Amniotic epithelial cell (primary cell): ENCODE data around the gene LRRC40.
"Not testable (repeated sequence)": the region's sequence is repeated elsewhere in the genome, so short reads cannot be mapped to it uniquely, and the experiment has no call there.

Experiments
- DNase-seq: peaks from one replicate; pipeline ENCODE4 v3.0.0-alpha.2; 2010; ENCODE audit warnings: low read depth

LRRC40 gene

DNA sequence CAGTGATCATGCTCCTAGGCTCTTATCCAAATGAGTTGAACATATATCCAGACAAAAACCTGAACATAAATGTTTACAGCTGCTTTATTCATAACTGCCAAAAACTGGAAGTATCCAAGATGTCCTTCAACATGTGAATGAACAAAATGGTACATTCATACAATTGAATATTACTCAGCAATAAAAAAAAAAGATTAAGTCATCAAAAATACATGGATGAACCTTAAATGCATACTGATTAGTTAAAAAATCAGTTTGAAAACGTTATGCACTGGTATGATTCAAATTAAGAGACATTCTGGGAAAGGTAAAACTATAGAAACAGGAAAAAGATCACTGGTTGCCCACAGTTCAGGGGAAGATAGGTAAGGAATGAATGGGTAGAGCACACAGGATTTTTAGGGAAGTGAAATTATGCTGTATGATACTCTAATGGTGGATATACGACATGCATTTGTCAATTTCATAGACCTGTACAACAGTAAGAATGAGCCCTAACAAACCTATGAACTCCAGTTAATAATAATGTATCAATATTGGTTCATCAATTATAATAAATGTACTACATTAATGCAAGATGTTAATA, 3.1 kb downstream of the LRRC40 start:
- no peak for DNase-seq

DNA sequence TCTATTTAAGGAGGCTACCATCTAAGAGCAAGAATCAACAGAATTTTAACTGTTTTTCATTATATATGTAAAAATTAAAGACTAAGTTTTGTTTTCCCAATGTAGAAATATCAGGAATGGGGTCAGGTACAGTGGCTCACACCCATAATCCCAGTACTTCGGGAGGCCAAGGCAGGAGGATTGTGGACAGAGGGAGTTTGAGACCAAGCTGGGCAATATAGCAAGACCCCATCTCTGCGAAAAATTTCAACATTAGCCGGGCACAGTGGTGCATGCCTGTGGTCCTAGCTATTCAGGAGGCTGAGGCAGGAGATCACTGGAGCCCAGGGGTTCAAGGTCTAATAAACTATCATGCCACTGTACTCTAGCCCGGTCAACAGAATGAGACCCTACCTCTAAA, 5.3 kb downstream of the LRRC40 start:
- DNase-seq: no peak

DNA sequence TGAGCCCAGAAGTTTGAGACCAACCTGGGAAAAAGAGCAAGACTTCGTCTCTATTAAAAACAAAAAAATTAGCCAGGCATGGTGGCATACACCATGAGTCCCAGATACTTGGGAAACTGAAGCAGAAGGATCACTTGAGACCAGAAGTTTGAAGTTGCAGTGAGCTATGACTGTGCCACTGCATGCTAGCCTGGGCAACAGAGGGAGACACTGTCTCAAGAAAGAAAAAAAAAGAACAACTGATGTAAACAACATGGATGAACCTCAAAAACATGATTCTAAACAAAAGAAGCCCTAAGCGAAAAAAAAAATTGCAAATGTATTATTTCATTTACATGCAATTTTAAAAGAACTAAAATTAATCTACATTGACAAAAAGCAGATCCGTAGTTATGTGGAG, 9.0 kb downstream of the LRRC40 start:
- DNase-seq: no peak

DNA sequence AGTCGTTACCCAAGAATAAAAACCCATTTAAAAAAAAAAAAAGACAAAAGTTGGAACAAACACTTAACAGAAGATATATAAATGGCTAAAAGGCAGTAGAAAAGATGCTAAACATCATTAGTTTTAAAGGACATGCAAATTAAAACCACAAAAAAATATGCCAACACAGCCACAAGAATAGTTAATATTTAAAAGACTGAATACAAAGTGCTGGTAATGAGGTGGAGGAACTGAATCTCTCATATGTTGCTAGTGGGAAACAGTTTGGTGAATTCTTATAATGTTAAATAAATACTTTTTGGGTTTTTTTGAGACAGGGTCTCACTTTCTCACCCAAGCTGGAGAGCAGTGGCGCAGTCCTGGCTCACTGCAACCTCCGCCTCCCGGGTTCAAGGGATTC, 10.0 kb downstream of the LRRC40 start:
- DNase-seq: no peak

DNA sequence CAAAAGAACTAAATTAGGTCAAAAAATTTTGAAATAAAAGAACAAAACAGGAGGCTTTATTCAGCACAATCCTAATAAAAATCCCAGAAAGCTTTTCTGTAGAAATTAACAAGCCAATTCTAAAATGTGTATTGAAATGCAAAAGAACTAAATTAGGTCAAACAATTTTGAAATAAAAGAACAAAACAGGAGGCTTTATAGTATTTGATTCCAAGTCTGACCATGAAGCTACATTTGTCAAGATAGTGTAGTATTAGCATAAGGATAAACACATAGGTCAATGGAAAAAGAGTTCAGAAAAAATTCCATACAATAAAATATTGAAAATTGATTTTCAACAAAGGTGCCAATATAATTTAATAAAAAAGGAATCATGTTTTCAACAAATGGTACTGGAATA, 10.8 kb downstream of the LRRC40 start:
- DNase-seq: no peak

DNA sequence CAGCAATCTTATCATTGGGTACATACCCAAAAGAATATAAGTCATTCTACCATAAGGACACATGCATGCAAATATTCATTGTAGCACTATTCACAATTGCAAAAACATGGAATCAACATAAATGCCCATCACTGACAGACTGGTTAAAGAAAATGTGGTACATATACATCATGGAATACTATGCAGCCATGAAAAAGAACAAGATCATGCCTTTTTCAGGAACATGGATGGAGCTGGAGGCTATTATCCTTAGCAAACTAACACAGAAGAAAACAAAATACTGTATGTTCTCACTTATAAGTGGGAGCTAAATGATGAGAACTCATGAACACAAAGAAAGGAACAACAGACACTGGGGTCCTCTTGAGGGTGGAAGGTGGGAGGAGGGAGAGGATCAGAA, 12.9 kb downstream of the LRRC40 start:
- not testable (repeated sequence) for DNase-seq

DNA sequence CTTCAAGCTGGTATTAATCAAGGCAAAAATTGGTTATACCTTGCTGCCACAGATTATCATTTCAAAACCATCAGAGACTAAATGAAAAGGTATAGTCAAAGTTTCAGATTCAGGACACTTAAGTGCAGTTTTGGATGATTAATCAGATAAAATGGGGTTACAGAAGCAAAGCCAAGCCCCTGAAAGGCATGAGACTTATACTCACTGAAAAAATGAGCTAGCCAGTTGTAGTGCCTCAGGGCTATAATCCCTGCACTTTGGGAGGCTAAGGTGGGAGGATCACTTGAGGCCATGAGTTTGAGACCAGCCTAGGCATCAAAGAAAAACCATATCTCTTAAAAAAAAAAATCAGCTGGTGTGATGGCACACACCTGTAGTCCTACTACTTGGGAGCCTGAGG, 15.2 kb downstream of the LRRC40 start:
- no peak for DNase-seq

DNA sequence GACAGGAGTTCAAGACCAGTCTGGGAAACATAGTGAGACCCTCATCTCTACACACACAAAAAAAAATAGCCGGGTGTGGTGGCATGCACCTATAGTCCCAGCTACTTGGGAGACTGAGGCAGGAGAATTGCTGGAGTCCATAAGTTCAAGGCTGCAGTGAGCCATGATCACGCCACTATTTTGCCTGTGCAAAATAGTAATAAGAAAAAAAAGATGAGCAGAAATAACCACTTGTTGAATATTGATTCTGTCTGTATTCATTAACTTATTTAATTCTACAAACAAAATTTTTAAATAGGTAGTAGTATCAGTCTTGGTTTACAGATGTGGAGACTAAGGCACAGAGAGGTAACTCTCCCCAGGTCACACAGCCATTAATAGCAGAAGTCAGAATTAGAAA, 16.9 kb downstream of the LRRC40 start:
- no peak for DNase-seq

DNA sequence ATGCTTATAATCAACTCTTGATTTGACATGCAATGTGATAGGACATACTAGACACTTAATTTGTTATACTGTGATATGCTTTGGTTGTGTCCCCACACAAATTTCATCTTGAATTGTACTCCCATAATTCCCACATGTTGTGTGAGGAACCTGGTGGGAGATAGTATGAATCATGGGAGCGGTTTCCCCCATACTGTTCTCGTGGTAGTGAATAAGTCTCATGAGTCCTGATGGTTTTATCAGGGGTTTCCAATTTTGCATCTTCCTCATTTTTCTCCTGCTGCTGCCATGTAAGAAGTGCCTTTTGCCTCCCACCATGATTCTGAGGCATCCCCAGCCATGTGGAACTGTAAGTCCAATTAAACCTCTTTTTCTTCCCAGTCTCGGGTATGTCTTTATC, 20.2 kb downstream of the LRRC40 start:
- DNase-seq: not testable (repeated sequence)

DNA sequence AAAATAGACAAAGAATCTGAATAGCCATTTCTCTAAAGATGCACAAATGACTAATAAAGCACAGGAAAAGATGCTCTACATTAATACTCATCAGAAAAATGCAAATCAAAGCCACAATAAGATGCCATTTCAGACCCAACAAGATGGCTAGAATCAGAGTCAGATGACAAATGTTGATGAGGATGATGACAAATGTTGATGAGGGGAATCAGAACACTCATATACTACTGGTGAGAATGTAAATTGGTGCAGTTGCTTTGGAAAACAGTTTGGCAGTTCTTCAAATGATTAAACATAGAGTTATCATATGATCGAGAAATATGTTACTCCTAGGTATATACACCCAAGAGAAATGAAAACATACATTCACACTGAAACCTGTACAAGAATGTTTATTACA, 33.9 kb downstream of the LRRC40 start:
- no peak for DNase-seq

DNA sequence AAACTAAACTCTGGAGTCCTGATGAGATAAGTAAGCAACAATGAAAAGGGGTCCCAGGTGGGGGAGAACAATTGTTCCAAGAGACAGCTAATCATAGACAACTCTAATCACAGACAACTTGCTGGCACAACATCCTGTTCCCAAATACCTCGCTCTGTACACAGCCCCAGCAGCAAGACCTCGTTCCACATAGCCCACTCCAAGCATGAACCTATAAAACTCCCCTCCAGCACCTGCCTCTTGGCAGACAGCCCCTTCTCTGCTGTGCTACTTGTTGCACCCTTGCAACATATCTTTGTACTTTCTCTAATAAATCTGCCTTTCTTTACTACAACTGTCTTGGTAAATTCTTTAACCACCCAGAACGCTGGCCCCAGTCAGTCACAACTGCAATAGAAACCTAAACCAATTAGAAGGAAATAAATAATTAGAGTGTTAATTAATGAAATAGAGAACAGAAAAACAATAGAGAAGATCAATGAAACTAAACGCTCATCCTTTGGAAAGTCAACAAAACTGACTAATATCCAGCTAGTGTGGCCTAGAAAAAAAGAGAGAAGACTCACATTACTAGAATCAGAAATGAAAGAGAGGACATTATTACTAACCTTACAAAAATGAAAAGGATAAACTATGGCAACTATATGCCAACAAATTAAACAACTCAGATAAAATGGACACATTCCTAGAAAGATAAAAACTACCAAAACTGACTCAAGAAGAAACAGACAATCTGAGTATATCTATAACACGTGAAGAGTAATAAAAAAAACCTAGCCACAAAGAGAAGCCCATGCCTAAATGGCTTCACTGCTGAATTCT, 36.1 kb downstream of the LRRC40 start:
- peak; percentile 19 for DNase-seq

DNA sequence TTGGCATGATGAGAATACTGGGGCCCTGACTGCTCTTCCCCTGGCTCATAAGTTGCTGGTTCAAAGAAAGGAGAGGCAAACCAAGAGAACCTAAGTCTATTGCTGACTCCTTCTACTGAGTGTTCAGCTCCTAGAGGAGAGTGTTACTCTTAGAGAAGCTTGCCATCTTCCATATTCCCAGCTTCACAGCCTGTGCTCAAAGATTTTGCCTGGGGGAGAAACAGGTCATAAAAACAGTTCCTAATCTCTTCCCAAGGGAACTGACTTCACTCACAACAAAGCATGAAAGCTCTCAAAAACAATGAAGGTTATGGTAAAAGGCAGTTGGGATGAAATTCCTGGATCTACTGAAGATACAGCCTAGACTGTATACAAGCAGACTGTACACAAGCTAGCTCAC, 37.1 kb downstream of the LRRC40 start:
- DNase-seq: no peak

DNA sequence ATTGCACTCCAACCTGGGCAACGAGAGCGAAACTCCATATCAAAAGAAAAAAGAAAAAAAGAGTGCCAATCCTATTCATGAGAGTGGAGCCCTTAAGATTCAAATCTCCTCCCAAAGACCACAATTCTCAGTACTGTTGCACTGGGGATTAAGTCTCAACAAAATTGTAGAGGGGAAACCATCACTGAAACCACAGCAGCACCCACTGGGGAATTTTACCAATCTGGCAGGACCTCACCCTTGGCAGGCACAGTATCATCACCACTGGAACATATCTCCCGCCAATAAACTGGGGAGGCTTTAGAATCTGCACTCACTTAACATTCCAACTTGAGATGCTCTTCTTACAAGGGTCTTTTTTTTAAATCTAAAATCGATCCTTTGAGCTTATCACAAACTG, 41.0 kb downstream of the LRRC40 start:
- DNase-seq: no peak

DNA sequence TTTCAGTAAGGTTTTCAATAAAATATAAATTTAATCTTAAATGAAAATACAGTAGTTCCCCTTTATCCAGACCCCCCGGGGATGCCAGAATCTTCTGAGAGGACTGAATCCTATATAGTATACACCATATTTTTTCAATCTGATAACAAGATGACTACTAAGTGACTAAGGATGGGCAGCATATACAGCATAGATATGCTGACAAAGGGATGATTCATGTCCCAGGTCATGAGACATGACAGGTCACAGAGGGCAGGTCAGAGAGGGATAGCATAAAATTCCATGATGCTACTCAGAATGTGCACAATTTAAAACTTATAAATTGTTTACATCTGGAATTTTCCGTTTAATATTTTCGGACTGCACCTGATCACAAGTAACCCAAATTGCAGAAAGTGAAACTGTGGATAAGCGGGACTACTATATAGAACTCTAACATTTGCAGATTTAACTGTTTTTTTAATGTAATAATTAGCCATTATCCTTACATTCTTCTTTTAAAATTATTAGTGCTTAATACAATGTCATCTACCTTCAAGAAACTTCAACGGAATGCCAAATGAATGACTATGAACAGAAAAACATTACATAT, 48.8 kb downstream of the LRRC40 start:
- DNase-seq: peak; percentile 34

DNA sequence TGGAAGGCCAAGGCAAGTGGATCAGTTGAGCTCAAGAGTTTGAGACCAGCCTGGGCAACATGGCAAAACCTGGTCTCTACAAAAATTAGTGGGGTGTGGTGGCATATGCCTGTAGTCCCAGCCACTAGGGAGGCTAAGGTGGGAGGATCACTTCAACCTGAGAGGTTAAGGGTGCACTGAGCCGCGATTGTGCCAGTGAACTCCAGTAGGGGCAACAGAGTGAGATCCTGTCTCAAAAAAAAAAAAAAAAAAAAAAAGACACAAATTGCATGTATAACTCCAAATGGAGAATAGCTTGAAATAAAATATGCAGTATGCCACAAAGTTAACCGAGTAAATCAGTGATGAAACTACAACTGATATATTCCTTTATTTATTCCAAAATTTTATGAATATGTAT, 51.6 kb downstream of the LRRC40 start:
- DNase-seq: no peak

DNA sequence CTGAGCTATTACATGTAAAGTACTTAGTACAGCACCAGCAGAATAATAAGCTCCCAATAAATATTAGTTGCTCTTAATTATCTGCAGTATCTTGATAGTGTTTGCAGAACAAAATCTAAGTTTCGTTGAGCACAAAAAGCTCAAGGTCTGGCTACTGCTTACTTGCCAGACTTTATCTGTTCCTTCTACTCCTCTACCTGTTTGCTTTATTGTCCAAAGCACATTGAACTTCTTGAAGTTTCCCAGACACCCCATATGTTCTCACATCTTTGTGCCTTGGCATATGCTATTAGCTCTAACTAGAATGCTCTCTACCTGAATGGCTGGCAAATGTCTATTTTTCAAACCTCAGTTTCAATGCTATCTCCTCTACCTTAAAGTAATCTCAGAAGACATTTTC, 54.9 kb downstream of the LRRC40 start:
- no peak for DNase-seq

DNA sequence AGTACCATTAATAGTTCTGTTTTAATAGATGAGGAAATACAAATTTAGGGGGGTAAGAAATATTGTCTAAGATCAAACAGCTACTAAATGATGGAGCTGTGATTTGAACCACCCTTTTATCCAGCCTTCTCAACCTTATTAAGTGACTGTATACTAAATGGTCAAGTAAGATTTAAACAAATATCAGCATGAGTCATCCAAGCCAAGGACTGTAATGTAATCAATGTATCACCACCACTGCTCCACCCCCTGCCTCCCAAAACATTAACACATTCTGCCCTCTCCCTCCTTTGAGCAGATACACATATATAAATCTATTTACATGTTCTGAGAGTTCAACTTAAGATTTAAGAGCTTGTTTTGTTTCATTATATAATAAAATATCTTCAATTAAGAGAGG, 58.9 kb downstream of the LRRC40 start:
- DNase-seq: peak; percentile 2

DNA sequence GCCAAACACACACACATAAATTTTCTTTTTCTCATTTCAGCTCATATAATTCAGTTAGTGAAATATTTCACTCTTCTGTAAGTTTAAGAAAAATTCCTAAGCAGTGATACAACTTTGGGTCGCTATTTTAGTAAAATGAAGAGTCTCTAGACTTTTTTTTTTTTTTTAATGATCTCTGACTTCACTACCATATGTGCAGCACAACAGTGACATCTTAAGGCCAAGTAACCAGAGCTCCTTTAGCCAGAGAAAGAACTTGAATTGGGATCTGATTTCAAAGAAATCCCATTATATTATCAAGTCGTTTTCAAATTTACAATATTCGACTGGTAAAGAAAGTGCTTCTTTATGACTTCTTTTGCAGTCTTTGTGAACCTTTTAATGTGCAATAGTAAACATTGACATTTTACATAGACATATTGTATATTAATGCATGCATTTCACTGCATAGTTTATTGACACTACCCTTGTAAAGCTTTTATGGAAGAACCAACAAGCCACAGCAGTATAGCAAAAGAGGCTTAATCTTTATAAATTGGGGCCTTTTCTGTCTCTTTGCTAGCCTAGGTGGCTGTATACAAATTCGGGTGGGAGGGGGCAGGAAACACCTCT, 62.2 kb downstream of the LRRC40 start:
- peak; percentile 16 for DNase-seq

DNA sequence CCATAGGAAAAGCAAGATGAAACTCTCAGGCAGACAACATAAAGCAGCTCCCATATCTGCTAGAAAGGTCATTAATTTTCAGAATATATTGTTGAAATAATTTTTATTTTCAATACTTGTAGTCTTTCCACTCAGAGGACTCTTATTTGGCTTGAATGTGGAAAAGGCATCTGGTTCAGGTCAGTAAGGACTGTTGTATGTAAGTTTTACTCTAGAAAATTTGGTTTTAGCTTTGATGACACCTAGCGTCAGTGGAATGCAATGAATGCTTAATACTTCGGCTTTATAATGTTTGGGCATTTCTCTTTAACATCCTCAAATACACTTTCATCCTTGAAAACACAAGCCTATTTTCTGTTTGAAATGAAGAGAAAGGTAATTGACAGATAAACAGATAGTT, 63.3 kb downstream of the LRRC40 start:
- DNase-seq: peak; percentile 35

DNA sequence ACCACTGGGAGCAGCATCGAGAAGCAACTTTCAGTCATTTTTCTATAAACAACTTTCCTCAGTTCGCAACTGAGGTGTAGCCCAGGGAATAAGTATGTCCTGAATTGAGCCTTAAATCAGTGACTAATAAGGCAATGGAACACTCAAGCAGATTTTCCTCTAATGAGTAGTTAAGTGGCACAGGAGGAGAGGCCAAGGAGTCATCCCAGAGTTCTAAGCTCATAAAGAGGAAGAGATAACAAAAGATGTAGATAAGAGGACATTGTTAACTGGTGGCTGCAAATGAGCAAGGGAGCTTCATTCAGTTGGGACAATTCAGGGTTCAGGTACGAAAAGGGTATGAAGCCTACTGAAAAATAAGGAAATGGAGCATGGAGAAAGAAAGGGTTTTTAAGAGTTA, 64.5 kb downstream of the LRRC40 start:
- DNase-seq: peak; percentile 42

DNA sequence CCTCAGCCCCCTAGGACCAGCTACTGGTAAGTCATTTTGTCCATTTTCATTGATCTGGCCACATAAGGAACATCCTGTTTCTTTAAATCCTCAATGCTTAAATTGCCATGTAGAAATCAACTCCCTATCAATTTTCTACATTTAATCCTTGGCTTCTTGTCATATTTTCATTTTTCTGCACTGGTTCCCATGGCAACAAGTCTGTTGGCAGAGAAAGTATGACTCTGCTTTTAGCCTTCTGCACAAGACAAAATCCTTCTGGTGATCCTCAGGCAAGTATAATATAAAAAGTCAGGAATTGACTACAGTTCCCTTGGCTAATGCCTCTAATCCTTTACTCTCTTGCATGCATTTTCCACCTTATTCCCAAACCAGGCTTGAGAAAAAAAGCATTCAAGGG, 65.0 kb downstream of the LRRC40 start:
- DNase-seq: peak; percentile 69

DNA sequence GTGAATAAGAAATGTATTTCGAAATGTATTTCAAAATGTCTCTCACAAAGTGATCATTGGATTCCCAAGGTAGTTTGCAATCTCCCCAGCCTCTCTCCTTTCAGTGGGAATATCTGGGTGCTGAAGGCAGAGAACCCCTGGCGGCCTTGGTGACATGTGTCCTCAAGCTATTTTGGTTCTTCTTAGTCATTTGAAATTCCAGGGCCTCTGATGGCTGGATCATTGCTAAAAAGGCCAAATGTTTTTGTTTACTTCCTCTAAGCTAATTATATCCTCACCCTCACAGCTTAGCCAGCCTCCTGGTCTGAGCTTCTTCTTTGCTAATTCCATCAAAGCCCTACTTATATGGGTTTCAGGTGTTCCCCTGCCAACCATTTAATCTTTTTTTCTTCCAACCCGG, 71.2 kb downstream of the LRRC40 start:
- DNase-seq: no peak

DNA sequence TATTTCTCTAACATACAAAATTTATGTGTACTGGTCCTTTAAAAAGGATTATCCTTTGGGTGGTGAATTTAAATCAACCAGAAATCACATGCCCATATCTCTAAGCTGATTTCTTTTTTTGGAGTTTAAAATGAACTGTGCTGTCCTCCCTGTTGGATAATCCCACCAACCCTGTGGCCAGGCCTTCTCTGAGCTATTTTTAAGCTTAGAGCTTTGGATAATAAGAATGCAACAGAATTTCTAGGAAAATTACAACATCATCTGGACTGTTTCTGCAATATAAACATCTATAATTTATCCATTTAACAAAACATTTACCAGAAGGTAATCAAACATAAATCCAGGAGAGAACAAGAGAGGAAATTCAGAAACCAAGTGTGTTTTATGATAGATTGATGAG, 88.3 kb downstream of the LRRC40 start:
- DNase-seq: no peak
